LNCaP clone FGC (cell line): ENCODE results near the gene VPS35.

Experiments
- DNase-seq: peaks from one replicate; pipeline ENCODE4 v3.0.0-alpha.2; 2011; ENCODE audit warnings: low read depth
- H3K4me3 ChIP-seq: 2 replicates; pipeline ENCODE4 v1.5.1; 2011; ENCODE audit warnings: mild to moderate bottlenecking, low read depth, low read length, control low read depth
- CTCF ChIP-seq: IDR thresholded peaks from 2 replicates; pipeline ENCODE4 v1.5.1; 2012; ENCODE audit warnings: mild to moderate bottlenecking; ENCODE audit not compliant: control insufficient read depth, insufficient read depth; ENCODE audit errors: extremely low read depth

Gene VPS35

GRCh38 chr16:46730801-46731690, 42.1 kb upstream of the VPS35 start:
- no peak overlapping the region for H3K4me3 ChIP-seq
- TF ChIP-seq CTCF = no peak
- DNase-seq = no peak

- TF ChIP-seq CTCF = no peak
- H3K4me3 ChIP-seq = no peak overlapping the region
- DNase-seq = no peak
These were observed 41.1 kb upstream of the VPS35 start for GRCh38 chr16:46730126-46730525.

- no peak for DNase-seq
- no peak overlapping the region for H3K4me3 ChIP-seq
- TF ChIP-seq CTCF = no peak
These were observed 40.5 kb upstream of the VPS35 start for GRCh38 chr16:46729326-46729995.

- no peak overlapping the region for H3K4me3 ChIP-seq
- no peak for TF ChIP-seq CTCF
These were observed 39.8 kb upstream of the VPS35 start for GRCh38 chr16:46728806-46729205.

DNA sequence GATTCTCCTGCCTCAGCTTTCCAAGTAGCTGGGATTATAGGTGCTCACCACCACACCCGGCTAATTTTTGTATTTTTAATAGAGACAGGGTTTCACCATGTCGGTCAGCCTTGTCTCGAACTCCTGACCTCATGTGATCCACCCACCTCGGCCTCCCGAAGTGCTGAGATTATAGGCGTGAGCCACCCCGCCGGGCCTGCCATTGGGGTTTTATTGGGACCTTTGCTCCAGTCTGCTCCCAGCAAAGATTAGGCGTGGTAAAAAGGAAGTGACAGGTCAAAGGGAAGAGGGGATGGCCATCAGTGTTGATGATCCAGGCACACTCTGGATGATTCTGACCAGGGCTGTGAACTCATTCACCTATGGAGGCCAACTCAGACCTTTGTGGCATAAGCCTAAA, 38.7 kb upstream of the VPS35 start:
- DNase-seq = no peak
- TF ChIP-seq CTCF = no peak
- no peak overlapping the region for H3K4me3 ChIP-seq

More at GRCh38 chr16:46728806-46729205, 39.8 kb upstream of the VPS35 start:
- no peak for DNase-seq

DNA sequence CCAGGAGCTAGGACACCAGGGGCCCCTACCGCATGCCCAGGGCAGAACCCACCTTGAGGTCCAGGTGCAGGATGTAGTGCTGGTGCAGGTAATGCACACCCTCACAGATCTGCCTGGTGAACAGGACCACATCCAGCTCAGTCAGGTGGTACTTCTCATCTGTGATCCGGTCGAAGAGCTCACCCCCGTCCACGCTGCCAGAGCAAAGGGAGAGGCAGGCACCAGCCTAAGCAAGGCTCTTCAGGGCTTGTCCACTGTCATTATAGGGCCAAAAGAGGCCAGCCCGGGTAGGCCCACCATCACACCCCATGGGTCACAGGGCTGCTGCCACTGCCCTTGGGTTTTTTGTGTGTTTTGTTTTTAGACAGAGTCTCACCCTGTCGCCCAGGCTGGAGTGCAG, 38.2 kb upstream of the VPS35 start:
- no peak for DNase-seq
- H3K4me3 ChIP-seq = no peak overlapping the region
- TF ChIP-seq CTCF = no peak
